GM19351 (cell line): ENCODE measurements around the gene TMEM239.
"Not testable (repeated sequence)": the region's sequence is repeated elsewhere in the genome, so short reads cannot be mapped to it uniquely, and the experiment has no call there.

Source experiments
- ATAC-seq: cut with Tn5 transposase; IDR thresholded peaks from one replicate; pipeline ENCODE4 v1.9.1; 2021; ENCODE audit warnings: mild to moderate bottlenecking, moderate library complexity; ENCODE audit not compliant: unreplicated experiment

TMEM239 gene

DNA sequence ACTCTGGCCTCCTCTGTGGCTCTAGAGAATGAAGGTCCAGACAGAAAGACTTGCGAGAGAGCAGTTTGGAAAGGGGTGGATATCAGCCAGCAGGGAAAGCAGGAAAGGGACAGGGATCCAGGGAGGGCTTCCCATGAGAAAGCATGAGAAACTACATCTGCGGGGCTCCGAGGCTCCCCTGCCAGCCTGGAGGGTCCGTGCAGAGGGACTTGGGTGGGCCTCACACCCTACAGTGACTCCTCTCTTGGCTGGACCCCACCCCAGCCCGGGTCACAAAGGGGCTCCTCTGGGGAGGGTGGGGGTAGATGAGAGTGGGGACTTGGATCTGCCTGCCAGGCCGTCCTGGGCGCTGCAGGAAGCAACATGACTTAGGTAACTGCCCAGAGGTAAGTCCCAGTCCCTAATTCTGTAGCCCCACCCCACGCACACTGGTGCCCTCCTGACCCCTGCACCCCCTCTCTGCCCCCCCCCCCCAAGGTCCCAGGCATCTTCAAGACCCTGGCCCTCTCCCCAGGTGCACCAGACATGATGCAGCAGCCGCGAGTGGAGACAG, at the start of gene TMEM239:
Gene TMEM239, plus strand, starts transcription at position 335 of the 553 bp plus-strand sequence. Its CDS starts 191 bp downstream, at position 526.
- ATAC-seq: no peak

DNA sequence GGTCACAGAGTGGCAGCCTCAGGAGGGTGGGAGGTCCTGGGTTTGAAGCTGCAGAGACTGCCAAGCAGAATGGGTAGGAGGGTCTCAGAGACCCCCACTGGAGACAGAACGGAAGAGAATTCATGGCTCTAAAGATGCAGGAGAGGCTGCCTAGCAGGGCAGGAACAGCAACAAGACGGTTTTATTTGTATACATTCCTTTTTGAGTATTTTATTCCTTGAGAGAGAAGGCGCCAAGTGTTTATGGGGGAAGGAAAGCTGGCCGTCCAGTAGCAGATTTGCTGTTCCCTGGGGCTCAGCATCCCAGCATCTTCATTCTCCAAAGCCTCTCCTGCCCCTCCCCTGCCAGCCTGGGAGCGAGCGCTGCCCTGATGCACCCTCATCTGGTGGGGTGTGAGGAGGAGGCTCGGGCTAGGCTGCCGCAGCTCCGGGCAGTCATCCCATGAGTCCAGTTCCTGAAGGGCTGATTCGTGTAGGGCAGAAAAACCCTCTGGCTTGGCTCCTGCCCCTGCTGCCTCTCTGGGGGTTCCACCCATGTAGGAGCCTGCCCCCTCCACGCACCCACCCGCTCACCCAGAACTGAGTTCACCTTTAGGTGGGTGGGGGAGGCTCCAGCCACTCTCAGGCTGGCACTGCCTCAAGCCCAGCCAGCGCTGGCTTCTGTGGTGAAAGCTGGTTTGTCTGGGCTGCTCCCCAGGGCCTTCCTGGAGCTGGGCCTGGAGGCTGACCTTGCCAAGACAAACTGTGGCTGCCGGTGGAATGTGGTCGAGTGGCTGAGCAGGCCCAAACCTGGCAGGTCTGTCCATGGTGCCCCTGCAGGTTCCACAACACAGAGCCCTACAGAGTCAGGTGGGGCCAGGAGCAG, 48.2 kb upstream of the TMEM239 start:
- ATAC-seq: no peak

DNA sequence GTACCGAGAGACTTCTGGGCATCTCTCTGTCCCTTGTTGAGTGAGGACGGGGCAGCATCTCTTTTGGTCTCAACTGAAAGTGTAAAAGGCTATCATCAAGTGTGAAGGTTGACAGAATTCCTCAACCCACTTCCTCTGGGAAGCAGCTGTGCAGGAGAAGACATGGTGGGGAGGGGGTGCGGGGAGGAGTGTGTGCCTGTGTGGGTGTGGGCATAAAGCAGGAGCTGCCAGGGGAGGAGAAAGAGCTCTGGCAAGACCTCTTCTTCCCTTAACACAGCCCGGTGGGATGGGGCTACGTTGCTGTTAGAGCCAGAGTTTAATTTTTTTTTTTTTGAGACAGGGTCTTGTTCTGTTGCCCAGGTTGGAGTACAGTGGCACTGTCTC, 47.5 kb upstream of the TMEM239 start:
- no peak for ATAC-seq

DNA sequence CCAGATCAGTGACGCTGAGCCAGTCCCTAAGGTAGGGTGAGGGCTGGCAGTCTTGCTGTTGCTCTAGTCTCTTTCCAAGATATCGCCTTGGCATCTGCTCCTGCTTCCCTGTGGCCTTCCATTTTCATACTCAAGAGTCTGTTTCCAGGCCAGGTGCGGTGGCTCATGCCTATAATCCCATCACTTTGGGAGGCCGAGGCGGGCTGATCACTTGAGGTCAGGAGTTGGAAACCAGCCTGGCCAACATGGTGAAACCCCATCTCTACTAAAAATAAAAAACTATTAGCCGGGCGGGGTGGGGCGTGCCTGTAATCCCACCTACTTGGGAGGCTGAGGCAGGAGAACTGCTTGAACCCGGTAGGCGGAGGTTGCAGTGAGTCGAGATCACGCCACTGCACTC, 46.1 kb upstream of the TMEM239 start:
- ATAC-seq: not testable (repeated sequence)

DNA sequence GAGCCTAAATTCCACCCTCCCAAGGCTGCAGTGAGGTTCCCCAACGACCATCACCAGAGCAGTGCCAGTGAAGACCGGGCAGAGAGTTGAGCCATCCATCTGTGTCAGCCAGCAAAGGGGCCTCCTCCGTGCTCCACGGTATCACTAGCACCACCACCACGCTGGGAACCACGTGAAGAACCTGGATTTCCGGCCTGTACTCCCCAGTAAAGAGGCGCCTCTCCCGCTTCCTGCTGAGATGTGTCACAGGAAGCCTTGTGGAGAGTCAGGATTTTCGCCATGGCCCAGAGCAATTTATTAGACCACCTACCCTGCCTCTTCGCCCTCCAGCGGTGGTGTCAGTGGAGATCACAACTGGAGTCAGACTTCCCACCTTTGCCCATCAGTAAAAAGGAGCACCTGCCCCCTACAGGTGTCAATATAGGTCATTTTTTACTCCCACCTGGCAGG, 44.5 kb upstream of the TMEM239 start:
- no peak for ATAC-seq

DNA sequence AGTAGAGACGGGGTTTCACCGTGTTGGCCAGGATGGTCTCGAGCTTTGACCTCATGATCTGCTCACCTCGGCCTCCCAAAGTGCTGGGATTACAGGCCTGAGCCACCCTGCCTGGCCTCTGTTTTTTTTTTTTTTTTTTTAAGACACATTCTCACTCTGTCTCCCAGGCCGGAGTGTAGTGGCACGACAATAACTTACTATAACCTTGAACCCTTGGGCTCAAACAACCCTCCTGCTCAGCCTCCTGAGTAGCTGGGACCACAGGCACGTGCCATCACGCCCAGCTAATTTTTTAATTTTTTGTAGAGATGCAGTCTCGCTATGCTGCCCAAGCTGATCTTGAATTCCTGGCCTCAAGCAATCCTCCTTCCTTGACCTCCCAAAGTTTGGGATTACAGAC, 42.4 kb upstream of the TMEM239 start:
- ATAC-seq: no peak

DNA sequence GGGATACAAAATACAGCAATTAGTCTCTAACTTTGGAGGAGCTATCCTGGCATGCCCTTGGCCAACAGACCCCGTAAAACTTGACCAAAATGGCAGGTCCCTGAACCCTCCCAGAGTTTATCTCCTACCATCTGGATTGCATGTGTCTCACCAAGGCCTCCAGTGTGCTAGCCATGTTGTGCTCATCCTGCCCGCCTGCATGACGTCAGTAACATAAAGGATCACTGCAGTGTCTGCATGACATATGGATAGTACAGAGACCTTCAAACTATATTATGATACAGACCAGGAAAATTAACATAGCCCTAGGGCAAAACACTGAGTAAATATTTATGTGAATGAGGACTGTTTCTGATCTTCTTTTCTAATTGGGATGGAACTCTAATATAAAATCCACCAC, 41.0 kb upstream of the TMEM239 start:
- no peak for ATAC-seq

DNA sequence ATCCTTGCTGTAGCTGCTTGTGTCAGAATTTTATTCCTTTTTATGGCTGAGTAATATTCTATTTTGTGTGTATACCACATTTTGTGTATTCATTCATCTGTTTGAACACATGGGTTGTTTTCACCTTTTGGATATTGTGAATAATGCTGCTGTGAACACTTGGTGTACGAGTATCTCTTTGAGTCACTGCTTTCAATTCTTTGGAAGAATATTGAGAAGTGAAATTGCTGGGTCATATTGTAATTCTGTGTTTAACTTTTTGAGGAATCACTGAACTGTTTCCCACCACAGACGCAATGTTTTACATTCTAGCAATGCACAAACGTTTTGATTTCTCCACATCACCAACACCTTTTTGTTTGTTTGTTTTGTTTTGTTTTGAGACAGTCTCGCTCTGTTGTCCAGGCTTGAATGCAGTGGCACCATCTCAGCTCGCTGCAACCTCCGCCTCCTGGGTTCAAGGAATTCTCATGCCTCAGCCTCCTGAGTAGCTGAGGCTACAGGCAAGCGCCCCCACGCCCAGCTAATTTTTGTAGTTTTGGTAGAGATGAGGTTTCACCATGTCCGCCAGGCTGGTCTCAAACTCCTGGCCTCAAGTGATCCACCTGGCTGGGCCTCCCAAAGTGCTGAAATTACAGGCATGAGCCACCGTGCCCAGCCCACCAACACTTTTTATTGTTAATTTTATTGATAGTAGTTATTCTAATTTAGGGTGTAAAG, 37.4 kb upstream of the TMEM239 start:
- ATAC-seq: no peak

DNA sequence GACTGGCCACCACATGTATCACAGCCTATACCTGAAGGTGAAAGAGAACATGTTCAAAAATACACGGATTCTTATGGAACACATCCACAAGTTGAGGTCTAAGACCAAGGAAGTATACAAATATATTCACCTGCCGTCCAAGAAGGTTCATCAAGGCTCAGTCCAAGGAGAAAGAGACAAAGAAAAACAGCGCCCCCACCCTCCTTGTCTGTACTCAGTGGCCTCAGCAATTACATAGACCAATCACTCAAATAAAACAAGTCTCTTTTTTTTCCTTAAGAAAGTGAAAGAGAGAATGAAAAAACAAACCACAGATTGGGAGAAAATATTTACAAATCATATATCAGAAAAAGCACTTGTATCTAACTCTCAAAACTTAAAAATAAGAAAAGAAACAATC, 35.2 kb upstream of the TMEM239 start:
- no peak for ATAC-seq

DNA sequence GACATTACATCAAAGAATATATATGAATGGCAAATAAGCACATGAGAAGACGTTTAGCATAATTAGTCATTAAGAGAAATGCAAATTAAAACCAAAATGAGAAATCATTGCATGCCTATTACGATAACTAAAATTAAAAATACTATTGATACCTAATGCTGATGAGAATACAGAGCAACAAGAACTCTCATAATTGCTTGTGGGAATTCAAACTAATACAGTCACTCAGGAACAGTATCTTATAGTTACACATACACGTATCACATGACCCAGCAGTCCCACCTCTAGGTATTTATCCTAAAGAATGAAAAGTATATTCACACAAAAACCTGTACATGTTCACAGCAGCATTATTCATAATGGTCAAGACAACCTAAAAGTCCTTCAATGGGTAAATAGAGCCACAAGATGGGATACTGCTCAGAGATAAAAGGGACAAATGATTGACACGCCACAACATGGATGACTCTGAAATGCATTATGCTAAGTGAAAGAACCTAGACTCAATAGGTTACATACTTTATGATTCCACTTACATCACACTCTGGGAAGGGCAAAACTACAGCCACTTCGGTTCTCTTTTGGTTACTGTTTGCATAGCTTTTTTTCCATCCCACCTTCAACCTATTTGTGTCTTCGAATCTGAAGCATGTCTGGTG, 32.1 kb upstream of the TMEM239 start:
- ATAC-seq: no peak

DNA sequence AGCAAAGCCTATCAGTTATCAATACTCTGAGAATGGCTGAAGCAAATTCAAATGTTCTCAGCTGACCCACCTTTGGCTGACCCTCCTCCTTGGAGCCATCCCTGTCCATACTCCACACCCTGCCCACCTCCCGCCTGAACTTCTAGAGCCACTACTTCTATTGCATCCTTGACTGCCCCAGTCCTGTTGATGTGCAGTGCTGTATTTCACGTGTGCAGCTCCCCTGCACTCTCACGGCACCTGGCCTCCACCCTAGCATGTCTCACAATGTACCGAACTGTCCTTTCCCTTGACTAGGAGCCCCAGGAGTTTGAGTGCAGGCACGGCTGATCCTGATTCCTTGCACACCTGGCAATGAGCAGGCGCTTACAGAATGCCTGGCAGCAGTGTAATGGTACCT, 22.7 kb upstream of the TMEM239 start:
- ATAC-seq: no peak

DNA sequence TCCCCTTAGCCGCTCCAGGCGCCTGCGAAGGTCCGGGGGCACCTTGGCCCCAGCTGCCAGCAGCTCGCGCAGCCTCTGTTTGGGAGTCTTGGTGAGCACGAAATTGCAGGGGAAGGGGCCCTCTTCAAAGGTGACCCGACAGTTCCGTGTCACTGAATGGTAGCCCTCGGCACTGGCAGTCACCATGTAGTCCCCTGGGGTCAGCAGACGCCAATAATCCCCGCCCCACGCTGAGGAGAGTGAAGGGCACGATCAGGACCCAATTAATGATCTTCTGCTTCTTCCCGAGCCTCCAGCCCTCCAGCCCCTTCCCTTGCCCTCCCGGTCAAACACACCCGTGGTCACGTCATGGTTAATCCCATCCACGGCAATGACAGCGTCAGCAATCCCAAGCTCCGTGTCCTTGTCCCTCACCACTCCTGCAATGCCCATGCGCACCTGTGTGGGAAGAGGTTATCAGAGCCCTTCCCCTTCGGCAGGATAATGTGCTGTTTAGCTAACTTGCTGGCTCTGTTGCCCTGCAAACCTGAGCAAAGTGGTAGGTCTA, 21.9 kb upstream of the TMEM239 start:
- ATAC-seq: no peak

DNA sequence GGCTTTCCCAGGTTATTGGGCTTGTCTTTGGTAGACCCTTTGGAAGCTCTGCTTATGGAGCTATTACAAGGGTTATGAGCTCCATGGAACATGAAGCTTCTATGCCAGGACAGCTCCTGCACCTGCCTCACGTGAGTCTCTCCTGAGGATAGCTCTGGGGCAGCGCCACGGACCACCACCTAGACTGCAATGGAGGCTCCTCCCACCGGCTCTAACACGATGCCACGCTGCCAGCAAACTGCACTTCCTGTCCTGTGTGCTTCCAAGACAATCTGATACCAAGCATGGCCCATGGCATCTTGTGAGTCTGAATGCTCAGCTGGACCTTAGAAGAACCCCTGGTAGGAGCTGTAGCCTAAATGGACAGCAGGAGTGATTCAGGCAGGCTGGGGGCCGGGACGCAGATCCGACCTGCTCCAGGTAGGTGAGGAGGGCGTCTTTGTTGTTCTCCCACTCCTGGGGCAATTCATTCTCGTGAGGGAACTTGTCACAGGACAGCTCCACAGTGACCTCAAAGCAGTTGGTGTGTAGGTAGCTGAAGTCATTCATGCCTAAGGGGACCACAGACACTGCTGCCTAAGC, 21.2 kb upstream of the TMEM239 start:
- ATAC-seq: no peak

DNA sequence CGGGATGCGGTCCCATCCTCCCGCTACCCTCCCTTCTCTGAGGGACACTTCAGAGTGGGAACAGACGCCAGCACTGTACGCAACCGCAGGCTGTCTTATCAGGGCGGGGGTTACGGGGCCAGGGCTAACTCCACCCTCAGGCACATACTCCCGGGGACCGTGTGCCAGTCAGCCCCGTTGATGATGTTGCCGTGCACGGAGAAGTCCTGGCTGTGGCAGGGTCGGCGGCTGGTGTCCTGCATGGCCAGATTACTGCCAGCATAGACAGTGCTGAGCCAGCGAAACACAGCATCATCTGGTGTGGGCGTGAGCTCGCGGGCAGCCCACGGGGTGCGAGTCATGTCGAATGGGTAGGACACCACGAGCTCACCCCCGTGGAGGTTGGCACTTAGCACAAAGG, 20.7 kb upstream of the TMEM239 start:
- no peak for ATAC-seq

DNA sequence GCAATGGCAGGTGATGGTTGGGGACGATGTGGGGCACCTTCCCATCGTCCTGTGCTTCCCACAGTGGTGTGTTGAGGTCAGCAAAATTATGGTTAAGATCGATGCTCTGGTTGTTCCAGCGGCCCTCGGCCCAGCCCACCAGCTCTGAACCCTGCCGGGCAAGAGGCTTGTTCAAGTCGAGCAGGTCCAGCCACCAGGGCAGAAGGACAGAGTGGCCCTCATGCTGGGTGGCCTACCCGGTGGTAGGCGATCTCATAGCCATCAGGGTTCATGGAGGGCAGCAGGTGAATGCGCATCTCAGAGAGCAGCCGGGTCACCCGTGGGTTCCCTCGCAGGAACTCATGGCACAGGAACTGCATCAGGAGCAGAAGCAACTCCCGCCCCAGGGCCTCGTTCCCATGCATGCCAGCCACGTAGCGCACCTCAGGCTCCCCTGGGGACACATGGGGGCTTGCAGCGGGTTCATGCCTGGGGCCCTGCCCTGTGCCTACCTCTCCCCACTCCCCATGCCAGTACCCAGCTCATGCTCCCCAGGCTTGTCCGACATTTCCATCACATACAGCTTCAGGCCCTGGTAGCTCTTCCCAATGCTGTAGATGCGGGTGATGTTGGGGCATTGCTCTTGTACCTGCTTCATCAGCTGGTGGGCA, 20.0 kb upstream of the TMEM239 start:
- no peak for ATAC-seq

DNA sequence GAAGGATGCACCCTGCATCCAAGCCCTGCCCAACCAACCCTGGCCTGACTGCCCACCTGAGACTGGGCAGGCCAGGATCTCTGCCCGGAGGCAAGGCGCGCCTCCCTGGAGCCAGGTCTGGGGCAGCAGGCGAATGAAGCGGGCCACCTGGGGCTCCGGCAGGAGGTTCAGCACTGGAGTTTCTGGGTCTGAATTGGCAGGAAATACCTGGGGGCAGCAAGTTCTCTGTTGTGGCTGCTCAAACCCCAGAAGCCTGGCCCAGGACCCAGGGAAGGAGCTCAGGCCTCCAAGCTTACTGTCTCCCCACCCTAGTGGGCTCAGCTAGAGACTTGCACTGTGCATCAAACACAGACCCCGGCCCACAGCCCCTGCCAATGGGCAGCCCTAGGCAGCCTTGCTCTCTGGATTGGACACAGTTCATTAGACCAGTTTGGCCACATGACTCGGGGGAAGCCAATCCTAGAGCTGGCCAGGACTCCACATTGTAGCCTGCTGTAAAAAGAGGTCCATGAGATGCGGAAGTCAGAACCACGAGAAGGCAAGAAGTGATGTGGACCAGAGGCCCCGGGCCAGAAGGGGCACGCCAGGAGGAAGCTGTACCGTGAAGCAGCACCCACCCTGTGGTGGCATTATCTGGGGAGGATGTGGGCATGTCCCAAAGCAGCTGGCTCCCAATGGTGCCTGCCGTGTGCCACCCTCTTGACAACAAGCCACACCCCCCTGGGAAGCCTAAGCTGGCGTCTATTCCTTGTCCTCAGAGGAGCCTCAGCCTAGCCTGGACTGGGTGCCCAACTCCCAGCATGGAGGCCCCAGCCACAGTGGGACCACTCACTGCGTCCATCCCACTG, 18.8 kb upstream of the TMEM239 start:
- ATAC-seq: no peak

DNA sequence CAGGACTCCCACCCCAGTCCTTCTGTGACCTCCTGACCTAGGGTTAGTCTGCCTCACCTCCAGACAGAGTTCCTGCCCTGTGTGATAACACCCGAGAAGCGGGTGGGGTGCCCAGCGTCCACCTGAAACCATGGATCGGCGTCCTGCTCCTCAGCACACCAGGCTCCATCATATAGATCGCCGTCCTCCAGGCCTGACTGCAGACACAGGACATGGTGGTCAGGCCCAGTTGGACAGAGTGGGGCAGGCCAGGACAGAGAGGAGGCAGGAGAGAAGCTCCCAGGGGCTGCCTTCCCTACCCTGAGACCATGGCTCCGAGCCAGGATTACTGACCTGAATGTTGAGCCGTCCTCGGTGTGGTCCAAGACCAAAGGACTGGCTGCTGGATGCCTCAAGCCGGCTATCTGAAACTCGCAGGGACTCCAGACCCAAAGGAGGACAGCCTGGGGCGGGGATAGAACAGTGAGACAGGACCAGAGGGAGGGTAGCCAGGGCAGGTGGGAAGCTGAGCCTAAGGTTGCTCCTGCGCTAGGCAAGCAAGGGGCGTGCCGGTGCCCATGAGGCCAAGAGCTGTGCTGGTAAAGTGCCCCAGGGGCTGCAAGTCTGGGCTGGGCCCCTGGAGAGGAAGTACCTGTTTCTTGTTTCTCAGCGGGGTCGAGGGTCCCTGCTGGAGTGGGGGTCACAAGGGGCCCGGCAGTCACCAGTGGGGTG, 17.9 kb upstream of the TMEM239 start:
- ATAC-seq: no peak

DNA sequence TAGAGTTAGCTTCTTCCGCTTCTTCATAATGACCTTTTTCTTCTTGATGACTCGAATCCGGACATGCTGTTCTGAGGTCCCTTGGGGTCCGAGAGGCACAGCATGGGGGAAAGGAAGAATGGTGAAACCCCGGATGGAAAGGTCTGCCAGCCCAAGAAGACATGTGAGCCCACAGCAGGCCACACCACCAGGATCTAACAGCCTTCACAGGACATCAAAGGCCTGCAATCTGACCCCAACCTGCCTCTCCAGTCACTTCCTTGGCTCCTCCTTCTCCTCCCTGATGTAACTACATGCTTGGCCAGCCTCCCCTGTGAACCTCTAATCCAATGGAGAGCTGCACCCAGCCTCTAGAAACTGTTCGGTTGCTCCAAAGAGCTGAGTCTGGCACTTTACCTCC, 17.4 kb upstream of the TMEM239 start:
- no peak for ATAC-seq

DNA sequence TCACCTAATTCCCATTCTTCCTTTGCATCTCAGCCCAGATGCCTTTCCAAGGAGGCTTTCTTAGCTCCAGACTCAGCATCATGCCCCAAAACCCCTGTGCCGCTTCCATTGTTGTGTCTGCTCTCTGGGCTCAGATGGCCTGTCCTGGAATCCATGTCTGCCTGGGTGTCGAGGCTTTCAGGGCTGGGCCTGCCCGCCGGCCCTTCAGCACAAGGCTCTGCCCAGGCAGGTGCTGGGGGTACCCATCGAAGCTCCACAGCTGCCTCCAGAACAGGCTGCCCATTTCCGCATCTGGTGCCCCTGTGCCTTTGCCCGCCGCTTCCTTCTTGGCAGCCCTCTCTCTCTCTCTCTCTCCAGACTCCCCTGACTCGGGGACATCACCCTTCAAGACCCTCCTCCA, 16.9 kb upstream of the TMEM239 start:
- no peak for ATAC-seq
